Brain microvascular endothelial cell (primary cell): Measurements from ENCODE around the gene JCAD.
"Not testable (repeated sequence)": the region's sequence is repeated elsewhere in the genome, so short reads cannot be mapped to it uniquely, and the experiment has no call there.

Source experiments
- DNase-seq: peaks from one replicate; pipeline ENCODE4 v3.0.0-alpha.2; 2020
- H3K27ac ChIP-seq: fragments of 250-450 bp; sonication (Bioruptor Pico); 2 replicates; pipeline ENCODE4 v1.5.1; 2020; ENCODE audit warnings: mild to moderate bottlenecking, moderate library complexity
- H3K27me3 ChIP-seq: fragments of 250-450 bp; sonication (Bioruptor Pico); replicated peaks from 2 replicates; pipeline ENCODE4 v1.5.1; 2020; ENCODE audit warnings: mild to moderate bottlenecking
- H3K36me3 ChIP-seq: fragments of 250-450 bp; sonication (Bioruptor Pico); replicated peaks from 2 replicates; pipeline ENCODE4 v1.5.1; 2020; ENCODE audit warnings: mild to moderate bottlenecking
- H3K4me3 ChIP-seq: 2 replicates; pipeline ENCODE4 v1.5.1; 2011; ENCODE audit warnings: low read depth, mild to moderate bottlenecking, control low read depth, low read length, moderate library complexity
- in situ Hi-C: cut with HindIII; loops from 2 replicates; pipeline ENCODE4 v1.10.0; 2017; ENCODE audit warnings: low sequenced_read_pairs, low pct_ligation_motif_present
- TF ChIP-seq, protein P1 (sequence below): IDR thresholded peaks from 2 replicates; pipeline ENCODE4 v1.5.1; 2011; ENCODE audit warnings: low read depth, mild to moderate bottlenecking, moderate library complexity, low read length, control low read depth, inconsistent platforms; ENCODE audit errors: missing control alignments

The JCAD gene

DNA sequence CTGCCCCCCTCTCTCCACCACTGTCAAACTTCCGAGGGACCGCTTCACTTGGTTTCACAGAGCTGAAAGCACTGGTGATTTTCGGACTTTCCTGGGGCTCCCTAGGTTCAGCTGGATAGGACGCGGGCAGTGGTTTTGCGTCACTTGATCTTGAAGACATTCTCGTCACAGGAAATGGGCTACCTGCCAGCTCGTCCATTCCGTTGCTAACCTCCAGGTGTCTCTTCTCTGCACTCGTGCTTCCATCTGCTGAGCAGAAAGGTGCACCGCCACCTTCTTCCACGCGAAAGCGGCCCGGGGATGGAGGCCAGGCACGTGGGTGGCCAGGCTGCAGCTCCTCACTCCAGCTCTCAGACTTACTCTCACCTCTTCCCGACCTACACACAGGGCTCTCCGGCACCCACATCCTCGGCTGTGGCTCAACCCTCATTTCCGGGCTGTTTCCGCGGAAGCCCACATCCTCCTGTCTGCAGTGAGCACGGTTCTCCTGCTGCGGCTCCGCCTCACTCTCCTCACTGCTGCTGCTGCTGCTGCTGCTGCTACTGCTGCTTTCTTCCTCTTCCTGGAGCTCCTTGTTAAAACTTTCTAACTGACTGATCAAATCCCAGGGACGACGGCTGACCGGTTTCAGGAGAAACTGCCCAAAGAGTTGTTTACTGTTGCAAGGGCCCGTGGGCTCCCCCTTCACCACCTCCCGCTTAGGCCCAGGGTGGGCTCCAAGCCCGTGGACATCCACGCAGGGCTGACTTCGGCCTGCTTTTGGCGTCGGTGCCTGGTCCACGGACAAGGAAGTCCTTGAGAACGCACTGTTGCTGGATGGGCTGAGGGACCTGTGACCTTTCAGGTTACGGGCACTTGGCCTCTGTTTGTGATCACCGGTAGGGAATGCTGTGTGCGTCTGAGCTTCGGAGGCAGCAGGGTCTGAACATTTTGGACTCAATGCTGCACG is 32.1 kb downstream of the JCAD start:
- H3K4me3 ChIP-seq, result no peak overlapping the region
- no peaks in the 10 kb centered on the region for H3K27me3 ChIP-seq
- H3K27ac ChIP-seq, result no peak overlapping the region
- TF ChIP-seq, protein P1, sequence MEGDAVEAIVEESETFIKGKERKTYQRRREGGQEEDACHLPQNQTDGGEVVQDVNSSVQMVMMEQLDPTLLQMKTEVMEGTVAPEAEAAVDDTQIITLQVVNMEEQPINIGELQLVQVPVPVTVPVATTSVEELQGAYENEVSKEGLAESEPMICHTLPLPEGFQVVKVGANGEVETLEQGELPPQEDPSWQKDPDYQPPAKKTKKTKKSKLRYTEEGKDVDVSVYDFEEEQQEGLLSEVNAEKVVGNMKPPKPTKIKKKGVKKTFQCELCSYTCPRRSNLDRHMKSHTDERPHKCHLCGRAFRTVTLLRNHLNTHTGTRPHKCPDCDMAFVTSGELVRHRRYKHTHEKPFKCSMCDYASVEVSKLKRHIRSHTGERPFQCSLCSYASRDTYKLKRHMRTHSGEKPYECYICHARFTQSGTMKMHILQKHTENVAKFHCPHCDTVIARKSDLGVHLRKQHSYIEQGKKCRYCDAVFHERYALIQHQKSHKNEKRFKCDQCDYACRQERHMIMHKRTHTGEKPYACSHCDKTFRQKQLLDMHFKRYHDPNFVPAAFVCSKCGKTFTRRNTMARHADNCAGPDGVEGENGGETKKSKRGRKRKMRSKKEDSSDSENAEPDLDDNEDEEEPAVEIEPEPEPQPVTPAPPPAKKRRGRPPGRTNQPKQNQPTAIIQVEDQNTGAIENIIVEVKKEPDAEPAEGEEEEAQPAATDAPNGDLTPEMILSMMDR, result peak; percentile 26
- in situ Hi-C loops, result no loop called here
- H3K36me3 ChIP-seq, result no peaks in the 10 kb centered on the region
- DNase-seq, result peak; percentile 7

DNA sequence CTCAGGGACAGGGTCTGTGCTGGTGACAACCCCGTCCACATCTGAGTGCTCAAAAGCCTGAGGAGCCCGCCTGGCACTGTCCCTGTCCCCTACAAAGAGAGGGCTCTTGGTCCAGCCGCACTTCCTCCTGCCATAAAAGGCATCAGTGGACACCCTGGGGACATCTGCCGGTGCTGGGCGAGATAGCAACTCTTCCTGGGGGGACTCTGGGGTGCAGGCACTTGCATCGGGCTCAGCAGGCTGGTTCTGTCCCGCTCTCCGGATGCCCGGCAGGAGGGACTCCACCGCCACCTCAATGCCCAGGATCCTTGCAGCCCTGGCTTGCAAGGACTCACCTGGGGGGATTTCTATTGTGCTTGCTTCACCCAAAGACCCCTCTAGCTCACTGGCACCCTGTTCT is 32.8 kb downstream of the JCAD start:
- no peak overlapping the region for H3K27ac ChIP-seq

DNA sequence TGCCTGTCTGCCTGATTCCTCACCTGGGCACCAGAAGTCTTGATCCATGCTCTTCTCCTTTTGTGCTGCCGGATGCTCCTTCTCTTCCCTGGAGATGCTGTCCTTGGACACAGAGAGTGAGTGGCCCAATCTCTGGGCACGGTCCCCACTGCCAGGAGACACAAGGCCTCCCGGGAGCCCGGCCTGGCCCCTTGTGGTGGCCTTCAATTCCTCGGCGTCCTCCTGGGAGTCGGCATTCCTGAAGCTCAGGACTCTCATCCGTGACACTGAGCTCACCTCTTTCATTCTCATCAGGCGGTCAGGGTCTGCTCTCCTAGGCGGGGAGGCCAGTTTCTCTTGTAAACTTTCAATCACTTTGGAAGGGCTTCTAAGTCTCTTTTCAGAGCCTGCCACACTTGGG is 33.3 kb downstream of the JCAD start:
- TF ChIP-seq, protein P1, result no peak
- H3K36me3 ChIP-seq, result no peaks in the 10 kb centered on the region
- in situ Hi-C loops, result no loop called here
- DNase-seq, result no peak
- no peak overlapping the region for H3K27ac ChIP-seq
- no peaks in the 10 kb centered on the region for H3K27me3 ChIP-seq
- H3K4me3 ChIP-seq, result no peak overlapping the region

More for the DNA sequence above, 32.8 kb downstream of the JCAD start:
- H3K27me3 ChIP-seq, result no peaks in the 10 kb centered on the region
- no peak for DNase-seq
- TF ChIP-seq, protein P1, result no peak
- in situ Hi-C loops, result no loop called here
- H3K4me3 ChIP-seq, result no peak overlapping the region
- H3K36me3 ChIP-seq, result no peaks in the 10 kb centered on the region

DNA sequence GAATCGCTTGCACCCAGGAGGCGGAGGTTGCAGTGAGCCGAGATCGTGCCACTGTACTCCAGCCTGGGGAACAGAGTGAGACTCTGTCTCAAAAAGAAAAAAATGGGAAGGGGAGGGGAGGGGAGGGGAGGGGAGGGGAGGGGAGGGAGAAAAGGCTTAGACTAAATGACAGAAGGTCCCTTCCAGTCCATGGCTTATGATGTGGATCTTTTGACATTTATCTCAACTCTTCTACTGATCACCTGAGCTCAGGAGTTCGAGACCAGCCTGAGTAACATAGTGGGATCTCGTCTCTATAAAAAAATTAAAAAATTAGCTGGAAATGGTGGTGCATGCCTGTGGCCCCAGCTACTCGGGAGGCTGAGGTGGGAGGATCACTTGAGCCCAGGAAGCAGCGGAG is 34.0 kb downstream of the JCAD start:
- H3K4me3 ChIP-seq, in situ Hi-C loops, H3K27me3 ChIP-seq, H3K27ac ChIP-seq, DNase-seq, H3K36me3 ChIP-seq: not testable (repeated sequence)

DNA sequence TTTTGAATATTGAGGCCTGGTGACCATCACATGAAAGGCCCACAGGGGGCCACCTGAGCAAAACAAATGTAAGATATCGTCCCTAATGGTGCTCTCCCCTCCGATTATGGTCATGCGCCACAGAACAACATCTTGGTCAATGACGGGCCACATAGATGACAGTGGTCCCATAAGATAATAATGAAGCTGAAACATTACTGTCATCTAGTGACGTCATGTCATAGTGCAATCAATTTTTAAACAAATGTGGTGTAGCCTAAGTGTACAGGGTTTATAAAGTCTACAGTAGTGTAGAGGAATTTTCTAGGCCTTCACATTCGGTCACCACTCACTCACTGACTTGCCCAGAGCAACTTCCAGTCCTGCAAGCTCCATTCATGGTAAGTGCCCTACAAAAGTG is 36.8 kb downstream of the JCAD start:
- H3K27me3 ChIP-seq, result no peaks in the 10 kb centered on the region
- no peak overlapping the region for H3K4me3 ChIP-seq
- no peaks in the 10 kb centered on the region for H3K36me3 ChIP-seq
- TF ChIP-seq, protein P1, result no peak
- H3K27ac ChIP-seq, result no peak overlapping the region
- DNase-seq, result no peak
- in situ Hi-C loops, result no loop called here

DNA sequence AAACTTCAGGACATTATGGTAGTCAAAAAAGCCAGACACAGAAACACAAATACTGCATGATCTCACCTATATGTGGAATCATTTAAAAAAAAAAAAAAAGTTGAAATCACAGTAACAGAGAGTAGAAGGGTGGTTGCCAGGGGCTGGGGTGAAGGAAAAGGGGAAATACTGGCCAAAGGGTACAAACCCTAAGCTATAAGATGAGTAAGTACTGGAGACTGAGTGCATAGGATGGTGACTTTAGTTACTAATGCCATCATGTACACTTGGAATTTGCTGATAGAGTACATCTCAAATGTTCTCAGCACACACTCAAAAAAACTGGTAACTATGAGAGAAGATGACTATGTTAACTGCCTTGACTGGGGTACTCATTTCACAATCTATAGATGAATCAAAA is 39.9 kb downstream of the JCAD start:
- H3K27me3 ChIP-seq, result no peaks in the 10 kb centered on the region
- TF ChIP-seq, protein P1, result no peak
- H3K36me3 ChIP-seq, result no peaks in the 10 kb centered on the region
- no peak for DNase-seq
- no peak overlapping the region for H3K27ac ChIP-seq
- H3K4me3 ChIP-seq, result no peak overlapping the region
- in situ Hi-C loops, result no loop called here
